Measurements from ENCODE around the gene CFAP161. TPM values are rescaled to one million over a fixed set of nuclear protein-coding genes. Genes with fewer than 3 reads are reported as not detected.

The CFAP161 gene
- total RNA-seq, 3 donors from 2014 or later = 0.54 TPM; not detected in 2

DNA sequence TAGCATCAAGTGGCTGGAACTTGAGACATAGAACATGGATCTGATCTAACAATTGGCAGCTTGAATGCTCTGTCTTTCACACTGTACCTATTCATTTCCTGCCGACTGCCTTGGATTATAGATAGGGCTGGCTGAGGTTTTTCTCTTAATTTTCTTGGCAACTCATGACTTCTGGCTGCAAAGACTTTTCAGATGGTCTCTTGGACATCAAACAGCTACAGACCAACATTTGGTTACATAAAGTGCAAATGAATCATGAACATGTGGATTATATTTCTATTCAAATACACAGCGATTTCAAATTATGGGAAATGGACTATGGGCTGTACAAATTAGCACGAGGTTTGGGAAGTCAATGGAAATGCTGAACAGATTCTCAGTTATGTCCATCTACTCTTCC is 36.4 kb downstream of the CFAP161 start:
- Histone ChIP-seq H3K9me3 (no peaks in the 10 kb centered on the region), H3K36me3 (ENCODE audit: low read depth) (no peaks in the 10 kb centered on the region), H3K4me1 (ENCODE audit: low read depth) (no peaks in the 10 kb centered on the region), H3K4me3 (no peak overlapping the region)
- intact Hi-C loops (cut with DNase I, micrococcal nuclease) = no loop called here
- TF ChIP-seq, protein P1, sequence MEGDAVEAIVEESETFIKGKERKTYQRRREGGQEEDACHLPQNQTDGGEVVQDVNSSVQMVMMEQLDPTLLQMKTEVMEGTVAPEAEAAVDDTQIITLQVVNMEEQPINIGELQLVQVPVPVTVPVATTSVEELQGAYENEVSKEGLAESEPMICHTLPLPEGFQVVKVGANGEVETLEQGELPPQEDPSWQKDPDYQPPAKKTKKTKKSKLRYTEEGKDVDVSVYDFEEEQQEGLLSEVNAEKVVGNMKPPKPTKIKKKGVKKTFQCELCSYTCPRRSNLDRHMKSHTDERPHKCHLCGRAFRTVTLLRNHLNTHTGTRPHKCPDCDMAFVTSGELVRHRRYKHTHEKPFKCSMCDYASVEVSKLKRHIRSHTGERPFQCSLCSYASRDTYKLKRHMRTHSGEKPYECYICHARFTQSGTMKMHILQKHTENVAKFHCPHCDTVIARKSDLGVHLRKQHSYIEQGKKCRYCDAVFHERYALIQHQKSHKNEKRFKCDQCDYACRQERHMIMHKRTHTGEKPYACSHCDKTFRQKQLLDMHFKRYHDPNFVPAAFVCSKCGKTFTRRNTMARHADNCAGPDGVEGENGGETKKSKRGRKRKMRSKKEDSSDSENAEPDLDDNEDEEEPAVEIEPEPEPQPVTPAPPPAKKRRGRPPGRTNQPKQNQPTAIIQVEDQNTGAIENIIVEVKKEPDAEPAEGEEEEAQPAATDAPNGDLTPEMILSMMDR (IDR thresholded peaks at IDR 0.05) = no peak
- no peak for ATAC-seq
- no peak for DNase-seq

DNA sequence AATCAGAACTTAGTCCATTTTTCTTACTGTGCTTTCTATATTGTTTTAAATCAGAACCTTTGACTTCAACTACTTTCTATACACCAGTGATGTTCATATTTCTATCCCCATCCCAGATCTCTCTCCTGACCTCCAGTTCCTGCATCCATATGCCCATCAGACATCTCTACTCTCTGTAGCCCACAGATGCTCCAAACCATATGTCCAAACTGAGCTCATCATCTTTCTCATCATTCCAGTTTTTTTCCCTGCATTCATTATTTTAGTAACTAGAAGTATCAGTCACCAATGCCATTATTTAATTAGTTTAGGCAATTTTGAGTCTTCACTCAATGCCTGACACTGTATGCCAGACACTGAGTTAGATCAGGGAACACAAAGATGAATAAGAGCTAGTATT is 37.2 kb downstream of the CFAP161 start:
- Histone ChIP-seq H3K9me3 (no peaks in the 10 kb centered on the region), H3K36me3 (ENCODE audit: low read depth) (no peaks in the 10 kb centered on the region), H3K4me3 (no peak overlapping the region), H3K4me1 (ENCODE audit: low read depth) (no peaks in the 10 kb centered on the region)
- no peak for ATAC-seq
- DNase-seq = no peak
- TF ChIP-seq, protein P1 (IDR thresholded peaks at IDR 0.05) = no peak
- intact Hi-C loops (cut with DNase I, micrococcal nuclease) = no loop called here

DNA sequence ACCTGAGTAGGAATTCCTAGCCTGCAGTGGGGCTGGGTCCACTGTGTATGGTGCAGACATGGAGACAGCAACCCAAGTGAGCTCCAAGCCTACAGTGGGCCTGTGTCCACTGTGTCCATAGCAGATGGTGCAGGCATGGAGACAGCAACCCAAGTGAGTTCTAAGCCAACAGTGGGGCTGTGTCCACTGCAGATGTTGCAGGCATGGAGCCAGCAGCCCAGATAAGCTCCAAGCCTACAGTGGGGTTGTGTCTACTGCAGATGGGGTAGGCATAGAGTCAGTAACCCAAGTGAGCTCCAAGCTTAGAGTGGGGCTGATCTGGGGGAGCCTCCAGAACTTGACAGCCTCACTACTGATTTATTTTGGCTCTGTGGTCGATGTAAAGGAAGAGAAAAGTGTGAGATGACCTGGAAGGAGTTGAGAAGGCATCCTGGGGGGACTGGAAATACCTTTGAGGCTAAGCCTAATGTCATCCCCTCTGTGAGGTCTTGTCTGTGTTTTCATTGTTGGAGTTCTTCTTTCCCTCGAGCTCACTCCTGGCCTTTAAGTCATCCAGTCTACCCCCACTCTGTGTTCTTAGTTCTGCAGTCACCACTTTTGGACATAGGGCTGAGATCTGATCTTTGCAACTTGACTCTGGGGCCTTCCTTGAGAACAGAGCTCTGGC is 40.2 kb downstream of the CFAP161 start:
- Histone ChIP-seq H3K4me3 (no peak overlapping the region), H3K9me3 (no peaks in the 10 kb centered on the region), H3K36me3 (ENCODE audit: low read depth) (no peaks in the 10 kb centered on the region), H3K4me1 (ENCODE audit: low read depth) (no peaks in the 10 kb centered on the region)
- TF ChIP-seq, protein P1 (IDR thresholded peaks at IDR 0.05) = no peak
- DNase-seq = no peak
- ATAC-seq = no peak
- intact Hi-C loops (cut with DNase I, micrococcal nuclease) = no loop called here

DNA sequence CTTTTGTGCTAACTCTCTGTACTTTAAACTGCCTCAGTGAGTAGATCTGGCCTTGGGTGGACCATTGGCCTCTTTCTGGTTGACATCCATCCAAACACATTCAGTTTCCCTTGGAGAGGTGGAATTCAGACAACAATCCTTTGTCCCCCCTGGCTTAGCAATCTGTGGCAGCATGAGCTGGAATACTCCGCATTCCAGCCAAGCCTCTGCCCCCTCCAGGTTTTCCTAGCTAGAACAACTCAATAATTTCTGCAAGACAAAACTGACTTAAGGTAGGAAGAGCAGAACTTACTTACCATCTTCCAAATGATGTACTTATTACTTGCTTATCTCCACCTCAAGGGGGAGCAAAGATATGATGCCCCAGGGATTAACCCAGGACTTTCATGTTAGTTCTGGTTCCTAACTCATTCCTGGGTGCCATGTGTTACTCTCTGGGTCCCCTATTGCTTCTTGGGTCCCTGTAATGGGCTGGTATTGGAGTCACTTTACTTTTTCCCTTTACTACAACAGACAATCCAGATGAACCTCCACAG is 40.8 kb downstream of the CFAP161 start:
- ATAC-seq (no peak), DNase-seq (no peak)
- Histone ChIP-seq H3K36me3 (ENCODE audit: low read depth) (no peaks in the 10 kb centered on the region), H3K4me3 (no peak overlapping the region), H3K4me1 (ENCODE audit: low read depth) (no peaks in the 10 kb centered on the region), H3K9me3 (no peaks in the 10 kb centered on the region)
- intact Hi-C loops (cut with DNase I, micrococcal nuclease) = no loop called here
- TF ChIP-seq, protein P1 (IDR thresholded peaks at IDR 0.05) = no peak

DNA sequence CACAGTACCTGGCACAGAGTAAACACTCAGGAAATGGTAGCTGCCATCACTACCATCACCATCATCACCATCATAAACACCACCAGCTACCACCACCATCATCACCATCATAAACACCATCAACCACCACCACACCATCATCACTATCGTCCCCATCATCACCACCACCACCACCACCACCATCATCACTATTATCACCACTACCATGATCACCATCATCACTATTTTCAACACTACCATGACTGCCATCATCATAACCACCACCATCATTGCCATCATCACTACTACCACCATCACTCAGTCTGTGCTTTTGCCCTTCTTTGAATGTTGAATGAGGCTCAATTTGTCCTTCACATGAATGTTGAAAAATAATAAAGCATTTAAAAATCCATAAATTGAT is 41.4 kb downstream of the CFAP161 start:
- DNase-seq (no peak), ATAC-seq (no peak)
- TF ChIP-seq, protein P1 (IDR thresholded peaks at IDR 0.05) = no peak
- Histone ChIP-seq H3K9me3 (no peaks in the 10 kb centered on the region), H3K4me3 (no peak overlapping the region), H3K36me3 (ENCODE audit: low read depth) (no peaks in the 10 kb centered on the region), H3K4me1 (ENCODE audit: low read depth) (no peaks in the 10 kb centered on the region)
- intact Hi-C loops (cut with DNase I, micrococcal nuclease) = no loop called here
